Adrenal gland (tissue), 12 donors: ENCODE data around the gene DKK3. TPM values are rescaled to one million over a fixed set of nuclear protein-coding genes. Genes with fewer than 3 reads are reported as not detected.
A peak's percentile ranks its signal among the peaks of the same experiment; 100 is the strongest.

Experiments used
- DNase-seq, 7 donors: peaks; one replicate each; pipeline ENCODE4 v3.0.0-alpha.2; 2019 to 2020
- H3K27ac ChIP-seq, 5 donors: fragments of 200-600 bp; sonication (generic) in 4 of 5; 1 replicate in 3 of 5; 2 replicates in 2 of 5; pipeline versions ENCODE4 v1.5.1 to v1.8.0; 2016 to 2020; ENCODE audit warnings: mild to moderate bottlenecking in 1 of 5
- H3K27me3 ChIP-seq: fragments of 200-600 bp; 2 replicates; pipeline ENCODE4 v1.8.0; 2021
- H3K36me3 ChIP-seq, 2 donors: fragments of 200-600 bp; replicated peaks in 1 of 2; 1 replicate in 1 of 2; 2 replicates in 1 of 2; pipeline versions ENCODE4 v1.5.1 to v1.8.0; 2018 to 2022
- H3K4me1 ChIP-seq, 2 donors: fragments of 200-600 bp; replicated peaks in 1 of 2; 1 replicate in 1 of 2; 2 replicates in 1 of 2; pipeline versions ENCODE4 v1.5.1 to v1.8.0; 2018 to 2021
- H3K4me3 ChIP-seq, 4 donors: fragments of 200-600 bp; sonication (generic) in 3 of 4; one replicate each; pipeline ENCODE4 v1.5.1; 2016 to 2018
- H3K9me3 ChIP-seq, 3 donors: fragments of 200-600 bp; sonication (generic) in 1 of 3; replicated peaks in 1 of 3; 1 replicate in 2 of 3; 2 replicates in 1 of 3; pipeline versions ENCODE4 v1.5.1 to v1.8.0; 2016 to 2021
- CTCF ChIP-seq, 6 experiments: fragments of 450-650 bp in 4 of 6; fragments of 200-600 bp in 2 of 6; sonication (generic) in 1 of 6; IDR thresholded peaks; 1 replicate in 5 of 6; 2 replicates in 1 of 6; pipeline versions ENCODE4 v1.5.1 to v1.8.0; 2016 to 2021; ENCODE audit warnings: antibody characterized with exemption in 6 of 6, mild to moderate bottlenecking in 2 of 6, moderate library complexity in 1 of 6
- POLR2A ChIP-seq, 2 donors: fragments of 450-650 bp; IDR thresholded peaks; one replicate each; pipeline ENCODE4 v1.6.1; 2017; ENCODE audit warnings: antibody characterized with exemption in 2 of 2, mild to moderate bottlenecking in 2 of 2, moderate library complexity in 1 of 2
- WGBS, 4 donors: extraction: QIAGEN DNeasy Blood & Tissue Kit in 2 of 4; methylation state at CpG; one replicate each; pipeline versions ENCODE4 v1.1.5 to v1.1.7; 2013 to 2017; 5-methylcytosine and 5-hydroxymethylcytosine counted together
- intact Hi-C, 2 donors: fragments of 100-400 bp; cut with DNase I; formaldehyde crosslinking; loops; one replicate each; pipeline versions ENCODE4 v1.14.1 to v1.15.0; 2022 to 2023
- polyA plus RNA-seq, 3 donors: library from polyadenylated mRNA; stranded (reverse); fragments of 200-250 nt in 2 of 3; fragments of 350-450 nt in 1 of 3; fragmentation: Illumina TruSeq in 1 of 3; extraction: RNeasy Lipid Tissue Mini Kit (QIAGEN cat#74804) in 1 of 3; gene quantifications; one replicate each; pipeline ENCODE4 v1.2.3, GENCODE V29; 2013 to 2014
- total RNA-seq, 9 donors: library from RNA; depleted of rRNA in 4 of 9; stranded (reverse); fragments of >200 nt in 4 of 9; fragments of 120-200 nt in 1 of 9; fragmentation: NEBNext Ultra II Directional in 1 of 9; extraction: Animal tissue kit (Norgen Biotek cat#: 25700) in 1 of 9; gene quantifications; one replicate each; pipeline versions ENCODE4 v1.1.0 to v1.2.4, GENCODE V29; 2013 to 2023
- donor health status: healthy with polysubstance abuse.
- donor health status: Bipolar disorder and iron deficiency.
- donor health status: DM: yes; HTN: yes; CAD: no.
- donor health status: DM: no; HTN: no; CAD: no.
- donor health status: DM: no; HTN: no; CAD: no.
- donor health status: DM: yes; HTN: yes; CAD: no.

DKK3 gene
- total and polyA plus RNA-seq, 12 donors: 19.7 to 330 (median 103) TPM

GRCh38 chr11:11952036-11952435 is 56.4 kb downstream of the DKK3 start:
- H3K4me1 ChIP-seq: peaks cover 7 to 24% of the 10 kb centered on the region in 2 donors
- no peak for TF ChIP-seq POLR2A (IDR thresholded peaks at IDR 0.05)
- no peak for TF ChIP-seq CTCF (IDR thresholded peaks at IDR 0.05)
- H3K27me3 ChIP-seq: no peaks in the 10 kb centered on the region
- intact Hi-C loops: no loop called here
- no peaks in the 10 kb centered on the region for H3K9me3 ChIP-seq
- no peak overlapping the region for H3K27ac ChIP-seq
- DNase-seq: no peak
- H3K36me3 ChIP-seq: peaks cover 0 to 68% of the 10 kb centered on the region in 2 donors
- H3K4me3 ChIP-seq: no peak overlapping the region

- Histone ChIP-seq H3K9me3 (no peaks in the 10 kb centered on the region), H3K4me3 (no peak overlapping the region), H3K36me3 (peaks cover 0 to 53% of the 10 kb centered on the region in 2 donors), H3K27me3 (no peaks in the 10 kb centered on the region), H3K27ac (no peak overlapping the region), H3K4me1 (peaks cover 7 to 26% of the 10 kb centered on the region in 2 donors)
- no peak for DNase-seq
- intact Hi-C loops: no loop called here
- no peak for TF ChIP-seq POLR2A (IDR thresholded peaks at IDR 0.05)
- TF ChIP-seq CTCF (IDR thresholded peaks at IDR 0.05): no peak
These were observed 58.9 kb downstream of the DKK3 start for GRCh38 chr11:11949482-11949881.

GRCh38 chr11:11948242-11948947 is 60.0 kb downstream of the DKK3 start:
- no peaks in the 10 kb centered on the region for H3K9me3 ChIP-seq
- TF ChIP-seq POLR2A (IDR thresholded peaks at IDR 0.05) (no peak), CTCF (IDR thresholded peaks at IDR 0.05) (no peak)
- H3K27me3 ChIP-seq: no peaks in the 10 kb centered on the region
- peaks cover 0 to 42% of the 10 kb centered on the region in 2 donors for H3K36me3 ChIP-seq
- intact Hi-C loops: no loop called here
- 82 to 90% (median 87%) methylated on average over 2 of the region's 2 CpGs for WGBS, 4 donors
- peak overlapping the region in 1 of 5 donors; percentile 48 for H3K27ac ChIP-seq
- no peak for DNase-seq
- H3K4me1 ChIP-seq: peaks cover 7 to 26% of the 10 kb centered on the region in 2 donors
- H3K4me3 ChIP-seq: no peak overlapping the region

GRCh38 chr11:11947825-11948224 is 60.6 kb downstream of the DKK3 start:
- TF ChIP-seq POLR2A (IDR thresholded peaks at IDR 0.05): no peak
- TF ChIP-seq CTCF (IDR thresholded peaks at IDR 0.05): no peak
- intact Hi-C loops: no loop called here

More at GRCh38 chr11:11947825-11948224, 60.6 kb downstream of the DKK3 start:
- no peak for DNase-seq
- H3K4me3 ChIP-seq: no peak overlapping the region
- peaks cover 0 to 43% of the 10 kb centered on the region in 2 donors for H3K36me3 ChIP-seq
- peaks cover 7 to 26% of the 10 kb centered on the region in 2 donors for H3K4me1 ChIP-seq
- no peaks in the 10 kb centered on the region for H3K27me3 ChIP-seq
- WGBS, 4 donors: 40 to 50% (median 44%) methylated on average over 4 of the region's 4 CpGs
- H3K9me3 ChIP-seq: no peaks in the 10 kb centered on the region
- H3K27ac ChIP-seq: peak overlapping the region in 1 of 5 donors; percentile 48
